ENCODE measurements around the gene KCNH3.

- TF ChIP-seq, protein P1, sequence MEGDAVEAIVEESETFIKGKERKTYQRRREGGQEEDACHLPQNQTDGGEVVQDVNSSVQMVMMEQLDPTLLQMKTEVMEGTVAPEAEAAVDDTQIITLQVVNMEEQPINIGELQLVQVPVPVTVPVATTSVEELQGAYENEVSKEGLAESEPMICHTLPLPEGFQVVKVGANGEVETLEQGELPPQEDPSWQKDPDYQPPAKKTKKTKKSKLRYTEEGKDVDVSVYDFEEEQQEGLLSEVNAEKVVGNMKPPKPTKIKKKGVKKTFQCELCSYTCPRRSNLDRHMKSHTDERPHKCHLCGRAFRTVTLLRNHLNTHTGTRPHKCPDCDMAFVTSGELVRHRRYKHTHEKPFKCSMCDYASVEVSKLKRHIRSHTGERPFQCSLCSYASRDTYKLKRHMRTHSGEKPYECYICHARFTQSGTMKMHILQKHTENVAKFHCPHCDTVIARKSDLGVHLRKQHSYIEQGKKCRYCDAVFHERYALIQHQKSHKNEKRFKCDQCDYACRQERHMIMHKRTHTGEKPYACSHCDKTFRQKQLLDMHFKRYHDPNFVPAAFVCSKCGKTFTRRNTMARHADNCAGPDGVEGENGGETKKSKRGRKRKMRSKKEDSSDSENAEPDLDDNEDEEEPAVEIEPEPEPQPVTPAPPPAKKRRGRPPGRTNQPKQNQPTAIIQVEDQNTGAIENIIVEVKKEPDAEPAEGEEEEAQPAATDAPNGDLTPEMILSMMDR (IDR thresholded peaks at IDR 0.05): no peak
- no peak for TF ChIP-seq POLR2A (IDR thresholded peaks at IDR 0.05)
Observed at GRCh38 chr12:49552899-49553298, 14.1 kb downstream of the KCNH3 start.

Measured in Peyer's patch (tissue), 4 donors.